ENCODE results near the gene KCNIP3.

The KCNIP3 gene

DNA sequence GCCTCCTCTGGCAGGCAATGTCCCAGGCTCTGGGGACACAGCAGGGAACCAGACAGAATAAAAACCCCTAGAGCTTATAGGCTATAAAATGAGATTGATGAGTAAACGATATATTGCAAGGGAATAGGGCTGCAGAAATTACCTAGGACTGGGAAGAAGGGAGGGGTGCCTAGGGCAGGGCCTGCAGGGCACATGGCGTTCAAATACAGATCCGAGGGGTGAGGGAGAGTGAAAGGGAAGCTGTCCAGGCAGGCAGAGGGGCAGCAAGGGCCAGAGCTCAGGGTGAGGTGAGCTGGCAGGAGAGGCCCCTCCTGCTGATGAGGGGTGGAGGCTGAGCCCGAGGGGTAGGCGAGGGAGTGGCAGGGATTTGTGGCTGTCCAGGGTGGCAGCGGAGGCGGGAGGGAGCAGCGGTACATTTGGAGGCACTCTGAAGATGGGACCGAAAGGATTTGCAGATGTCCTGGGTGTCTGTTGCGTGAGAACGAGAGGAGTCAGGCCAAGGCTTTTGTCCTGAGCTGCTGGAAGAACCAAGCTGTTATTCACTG is 33.7 kb downstream of the KCNIP3 start:
- no peak for DNase-seq

DNA sequence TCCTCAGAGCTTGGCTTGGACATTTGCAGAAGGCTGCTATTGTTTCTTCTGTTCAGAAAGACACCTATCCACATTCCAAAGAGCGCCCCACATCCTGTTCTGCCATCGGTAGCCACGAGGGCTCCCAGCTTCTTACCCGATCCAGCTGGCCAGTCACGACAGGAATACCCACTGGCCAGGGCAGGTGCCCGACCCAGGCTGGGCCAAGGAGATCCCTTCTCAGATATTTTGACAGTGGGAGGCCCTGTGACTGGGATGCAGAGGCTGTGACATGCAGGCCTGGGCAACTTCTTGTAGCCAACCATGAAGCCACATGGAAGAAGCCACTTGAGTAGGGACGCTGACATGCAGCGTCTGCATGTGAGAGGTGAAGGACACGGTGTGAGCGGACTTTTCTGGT is 34.5 kb downstream of the KCNIP3 start:
- DNase-seq = no peak

DNA sequence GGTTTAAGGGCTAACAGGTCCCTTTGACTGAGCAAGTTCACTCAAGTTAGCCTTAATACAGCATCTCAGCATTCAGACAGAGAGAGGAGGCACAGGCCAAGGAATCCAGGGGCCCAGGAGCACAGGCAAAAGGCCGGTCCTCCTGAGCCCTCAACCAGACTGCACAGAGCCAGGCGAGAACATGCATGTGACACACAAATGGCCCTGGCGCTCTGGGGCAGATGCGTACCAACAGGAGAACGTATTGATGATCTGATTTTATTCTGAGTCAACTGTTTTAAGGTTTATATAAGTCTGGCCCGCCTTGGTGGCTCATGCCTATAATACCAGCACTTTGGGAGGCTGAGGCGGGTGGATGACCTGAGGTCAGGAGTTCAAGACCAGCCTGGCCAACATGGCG is 34.9 kb downstream of the KCNIP3 start:
- no peak for DNase-seq

DNA sequence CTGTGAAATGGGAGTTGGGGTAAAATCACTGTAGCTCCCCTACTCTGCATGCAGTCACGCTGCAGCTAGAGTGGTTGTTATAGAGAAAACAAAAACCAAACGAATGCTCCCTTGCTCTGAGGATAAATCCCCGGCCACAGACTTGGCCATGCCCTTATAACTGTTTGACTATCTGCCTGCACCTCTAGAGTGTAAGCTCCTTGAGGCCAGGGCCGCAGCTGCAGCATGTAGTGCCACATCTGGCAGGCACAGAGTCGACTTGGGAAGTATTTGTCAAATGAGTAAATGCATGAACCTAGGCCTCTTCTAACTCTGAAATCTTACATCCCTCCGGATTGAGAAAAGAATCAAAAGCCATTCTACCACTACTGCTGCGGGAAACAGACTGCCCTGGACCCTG is 35.9 kb downstream of the KCNIP3 start:
- no peak for DNase-seq

DNA sequence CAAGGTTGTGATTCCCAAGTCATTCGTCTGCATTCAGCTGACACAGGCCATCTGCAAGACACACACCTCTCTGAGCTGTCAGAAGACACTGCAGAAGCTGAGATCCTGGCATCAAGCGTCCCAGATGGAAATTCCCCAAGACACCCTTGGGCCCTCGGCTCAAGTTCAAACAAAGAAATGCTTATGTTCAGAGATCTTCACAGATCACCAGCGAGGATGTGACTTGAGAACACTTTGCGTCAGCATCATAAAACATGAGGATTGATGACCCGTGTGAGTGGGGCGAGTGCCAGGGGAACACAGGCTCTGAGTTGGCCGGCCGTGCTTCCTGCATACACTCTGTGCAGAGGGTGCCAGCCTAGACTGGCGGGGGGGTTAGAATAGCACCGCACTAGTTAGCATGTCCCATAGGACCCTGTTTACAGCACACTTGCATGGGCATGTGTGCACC is 36.8 kb downstream of the KCNIP3 start:
- no peak for DNase-seq

DNA sequence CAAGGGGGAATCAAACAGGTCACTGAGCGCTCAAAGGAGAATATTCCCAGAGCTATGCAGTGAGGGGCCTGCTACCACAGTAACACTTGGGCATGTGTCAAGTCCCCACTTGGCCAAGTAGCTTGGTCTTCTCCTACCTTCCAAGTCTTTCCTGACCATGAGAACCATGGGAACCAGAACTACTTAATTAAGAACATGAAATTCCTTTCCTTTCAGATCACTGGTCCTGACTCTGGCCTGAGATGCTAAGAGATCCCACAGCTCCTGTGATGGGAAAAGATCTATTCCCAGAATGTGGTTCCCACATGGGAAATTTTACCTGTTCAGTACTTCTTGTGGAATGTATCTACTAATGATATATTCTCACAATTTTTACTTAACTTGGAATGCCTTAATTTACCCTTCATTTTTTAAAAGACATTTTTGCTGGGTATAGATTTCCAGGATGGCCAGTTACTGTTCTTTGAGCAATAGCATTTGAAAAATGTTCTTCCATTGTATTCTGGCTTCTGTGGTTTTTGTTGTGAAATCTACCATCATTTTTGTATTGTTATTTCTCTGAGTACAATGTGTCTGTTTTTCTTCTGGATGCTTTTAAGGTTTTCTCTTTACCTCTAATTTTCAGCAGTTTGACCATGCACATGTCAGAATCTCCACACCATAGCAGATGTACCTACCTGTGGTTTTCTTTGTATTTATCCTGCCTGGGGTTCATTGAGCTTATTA is 37.9 kb downstream of the KCNIP3 start:
- DNase-seq = no peak

DNA sequence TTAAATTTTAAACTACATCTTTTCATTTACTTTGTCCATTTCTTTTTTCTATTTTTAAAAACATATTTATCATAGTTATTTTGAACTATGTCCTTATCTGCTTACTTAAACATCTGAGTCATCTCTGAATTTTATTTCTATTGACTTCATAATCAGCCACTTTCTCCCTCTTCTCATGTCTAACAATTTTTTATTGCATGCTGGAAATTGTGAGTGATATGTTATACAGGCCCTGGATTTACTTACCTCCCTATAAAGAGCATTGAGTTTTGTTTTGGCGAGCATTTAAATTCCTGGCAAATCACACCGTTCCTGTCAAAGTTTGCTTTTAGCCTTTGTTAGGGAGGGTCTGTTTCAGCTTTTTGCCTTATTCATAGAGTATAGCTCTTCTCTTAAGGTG is 39.3 kb downstream of the KCNIP3 start:
- DNase-seq = no peak

DNA sequence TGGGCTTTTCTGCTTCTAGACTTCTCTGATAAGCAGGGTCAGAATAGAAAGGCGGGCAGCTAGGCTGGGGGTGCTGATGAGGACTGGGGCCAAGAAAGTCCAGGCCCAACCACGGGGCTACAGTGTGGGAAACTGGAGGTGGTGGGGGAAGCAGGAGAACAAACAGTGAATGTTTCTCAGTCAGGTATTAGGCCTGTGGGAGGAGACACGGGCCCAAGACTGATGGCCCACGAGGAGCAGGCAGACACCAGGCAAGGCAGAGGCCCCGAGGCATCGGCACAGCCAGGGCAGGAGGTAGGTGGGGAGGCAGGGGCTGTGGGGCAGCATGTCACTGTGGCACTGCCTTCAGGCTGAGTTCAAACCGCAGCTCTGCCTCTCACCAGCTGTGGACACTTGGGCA is 40.7 kb downstream of the KCNIP3 start:
- DNase-seq = no peak

DNA sequence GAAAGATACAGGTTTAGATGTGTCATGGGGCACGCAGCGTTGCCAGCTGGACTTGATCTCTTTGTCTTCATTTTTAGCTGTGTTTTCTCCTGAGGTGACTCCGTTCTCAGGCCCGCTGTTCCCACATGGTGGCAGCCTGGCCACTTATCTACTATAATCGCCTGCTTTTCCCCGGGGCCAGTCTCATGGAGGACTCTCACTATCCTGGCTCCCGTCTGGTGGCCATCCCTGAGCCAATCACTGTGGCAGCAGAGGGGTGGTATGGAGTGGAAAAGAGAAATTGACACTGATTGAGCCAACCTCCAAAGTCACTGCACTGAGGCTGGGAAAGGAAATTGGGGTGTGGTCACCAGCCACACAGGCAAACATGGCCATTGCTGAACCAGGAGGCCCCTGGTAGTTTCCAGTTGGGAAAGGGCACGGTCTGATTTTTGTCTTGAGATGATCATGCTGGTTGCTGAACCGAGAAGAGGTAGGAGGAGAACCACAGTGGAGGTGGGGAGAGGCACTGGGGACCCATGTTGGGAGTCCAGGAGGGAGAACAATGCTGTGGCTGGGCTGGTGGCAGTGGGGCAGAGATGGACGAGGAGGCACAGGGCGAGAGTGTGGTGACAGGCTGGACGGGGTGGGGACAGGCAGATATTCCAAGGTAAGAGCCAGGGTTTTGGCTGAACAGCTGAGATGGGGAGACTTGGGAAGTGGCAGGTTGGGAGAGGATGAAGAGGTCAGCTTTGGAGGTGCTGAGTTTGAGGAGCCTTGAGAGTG is 45.6 kb downstream of the KCNIP3 start:
- no peak for DNase-seq

DNA sequence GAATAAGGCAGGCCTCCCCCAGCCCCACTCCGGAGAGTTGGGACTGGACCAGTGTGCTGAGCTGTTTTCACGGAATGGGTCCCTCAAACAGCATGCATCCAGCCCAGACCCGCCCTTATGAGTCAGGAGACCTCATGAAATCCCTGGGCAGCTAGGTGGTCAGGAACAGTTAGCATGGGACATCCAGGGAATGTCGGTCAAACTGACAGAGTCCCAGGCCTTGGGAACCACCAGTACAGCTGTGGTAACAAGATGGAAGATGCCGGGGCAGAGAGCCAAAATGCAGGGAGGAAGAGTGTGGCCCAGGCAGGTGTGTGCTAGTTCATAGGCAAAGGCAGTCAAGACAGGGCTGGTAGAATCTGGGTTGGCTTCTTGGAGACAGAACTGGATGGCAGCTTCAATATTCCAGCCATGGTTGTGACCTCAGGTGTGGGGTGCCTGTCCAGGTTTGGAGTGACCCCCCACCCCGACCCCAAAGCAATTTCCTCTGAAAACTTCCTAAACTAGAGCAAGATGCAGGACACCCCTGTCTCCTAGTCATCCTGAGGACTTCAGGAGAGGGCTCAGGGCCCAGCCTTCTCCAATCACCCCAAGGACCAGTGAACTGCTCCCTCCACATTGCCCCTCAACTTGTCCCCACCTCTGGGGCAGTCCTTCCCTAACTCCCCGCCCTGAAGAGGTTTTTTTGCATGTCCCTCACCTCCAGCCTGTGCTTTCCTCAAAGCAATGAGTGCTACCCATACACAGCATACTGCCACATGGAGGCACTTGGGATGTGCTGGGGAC is 46.5 kb downstream of the KCNIP3 start:
- DNase-seq = no peak

DNA sequence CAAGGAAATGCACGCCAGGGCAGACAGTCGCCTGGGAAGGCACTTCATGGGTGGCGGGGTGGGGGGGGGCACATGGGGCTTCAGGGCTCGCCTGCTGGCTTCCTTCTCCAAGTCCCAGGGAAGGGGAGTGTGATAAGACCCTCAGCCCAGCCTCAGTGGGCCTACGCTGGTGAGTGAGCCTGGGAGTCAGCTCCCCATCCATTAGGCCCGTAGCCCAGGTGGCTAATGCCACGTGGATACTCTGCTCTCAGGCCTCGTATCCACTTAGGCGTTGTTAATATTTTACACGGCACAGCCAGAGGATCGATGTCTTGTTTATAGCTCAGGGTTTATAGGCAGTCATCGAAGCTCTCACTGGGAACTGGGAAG is 47.1 kb downstream of the KCNIP3 start:
- DNase-seq = no peak

DNA sequence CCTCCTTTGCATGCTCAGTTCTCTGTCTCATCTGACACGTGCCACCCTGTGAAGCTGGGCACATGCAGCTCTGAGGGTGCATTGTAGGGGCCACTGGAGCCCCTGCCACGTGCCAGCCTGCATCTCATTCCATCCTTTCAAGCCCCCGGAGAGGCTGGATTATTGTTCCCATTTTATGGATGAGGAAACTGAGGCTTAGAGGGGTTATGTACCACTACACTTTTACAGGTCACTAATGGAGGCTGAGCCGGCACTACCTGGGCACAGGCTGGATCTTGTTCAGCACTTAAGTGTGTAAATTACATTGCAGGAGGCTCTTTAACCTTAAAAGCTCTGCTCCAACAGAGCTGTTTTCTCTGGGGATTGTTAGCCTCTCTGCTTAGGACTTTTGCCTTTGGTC is 47.5 kb downstream of the KCNIP3 start:
- no peak for DNase-seq

DNA sequence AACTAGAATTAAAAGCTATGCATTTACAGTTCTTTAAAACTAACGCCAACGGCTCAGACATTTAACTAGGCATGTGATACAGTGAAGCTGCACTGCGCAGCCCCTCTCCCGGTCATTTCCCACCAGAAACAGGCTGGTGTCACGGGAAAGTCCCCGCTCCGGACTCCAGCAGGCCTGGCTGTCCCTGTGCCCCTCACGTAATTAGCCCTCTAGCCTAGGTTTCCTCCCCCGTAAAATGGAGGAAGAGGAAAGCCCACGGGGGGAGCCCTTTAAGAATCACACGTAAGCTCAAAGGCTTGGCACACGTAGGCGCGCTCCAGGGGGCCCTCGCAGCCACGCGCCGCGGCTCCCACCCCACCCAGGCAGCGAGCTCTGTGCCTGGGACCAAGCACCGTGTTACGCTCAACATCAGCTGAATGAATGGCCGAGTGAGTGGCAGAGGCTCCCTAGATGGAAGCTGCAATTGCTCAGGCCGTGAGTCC is 48.0 kb downstream of the KCNIP3 start:
- DNase-seq = no peak

DNA sequence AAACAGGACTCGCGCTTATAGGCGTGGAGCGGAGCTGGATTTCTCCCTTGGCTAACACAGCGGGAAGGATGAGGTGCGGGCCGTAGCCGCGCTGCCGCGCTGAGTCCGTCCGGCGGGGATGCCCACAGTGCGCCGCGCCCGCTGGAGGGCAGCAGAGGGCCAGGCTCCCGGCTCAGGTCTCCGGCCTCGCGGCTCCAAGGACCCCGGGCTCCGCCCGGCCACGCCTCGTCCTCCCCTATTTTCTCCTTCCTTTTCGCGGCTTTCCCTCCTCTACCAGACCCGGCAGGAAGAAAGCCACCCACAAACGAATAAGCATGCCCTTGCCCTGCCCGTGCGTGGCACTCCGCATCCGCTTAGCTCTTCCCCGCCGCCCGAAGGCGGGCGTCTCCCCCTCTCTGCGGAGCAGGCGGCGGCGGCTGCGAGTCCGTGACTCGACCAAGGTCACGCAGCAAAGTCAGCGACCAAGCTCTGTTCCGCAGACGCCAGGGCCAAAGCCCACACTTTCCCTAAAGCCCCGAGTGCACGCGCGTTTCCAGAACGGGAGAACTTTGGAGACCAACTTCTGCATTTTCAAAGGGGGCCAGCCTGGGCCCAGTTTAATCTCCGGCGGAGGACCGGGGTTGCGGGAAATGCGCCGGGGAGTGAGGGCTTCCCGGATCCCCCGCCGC is 48.5 kb downstream of the KCNIP3 start:
- DNase-seq = peak; percentile 6

DNA sequence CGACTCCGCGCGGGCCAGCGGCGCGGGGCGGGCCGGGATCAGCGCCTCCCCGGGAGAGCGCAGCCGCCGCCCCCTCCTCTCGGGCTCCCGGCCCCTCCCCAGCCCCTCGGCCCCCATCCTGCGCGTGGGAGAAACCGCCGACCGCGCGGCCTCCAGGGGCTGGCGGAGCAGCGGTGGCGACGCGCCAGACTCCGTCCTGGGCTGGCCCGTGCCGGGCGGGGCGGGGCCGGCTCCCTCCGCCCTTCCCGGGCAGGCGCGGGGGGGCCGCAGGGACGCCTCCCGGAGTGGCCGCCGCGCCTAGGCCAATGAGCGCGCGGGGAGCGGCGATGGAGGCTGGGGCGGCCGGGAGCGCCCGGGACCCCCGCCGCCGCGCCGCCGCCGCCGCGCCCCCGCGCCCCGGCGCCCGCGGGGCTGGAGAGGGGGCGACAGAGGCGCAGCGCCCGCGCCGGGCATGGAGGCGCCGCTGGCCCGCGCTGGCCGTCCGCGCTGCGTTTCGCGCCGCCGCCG is 49.1 kb downstream of the KCNIP3 start:
- DNase-seq = no peak

DNA sequence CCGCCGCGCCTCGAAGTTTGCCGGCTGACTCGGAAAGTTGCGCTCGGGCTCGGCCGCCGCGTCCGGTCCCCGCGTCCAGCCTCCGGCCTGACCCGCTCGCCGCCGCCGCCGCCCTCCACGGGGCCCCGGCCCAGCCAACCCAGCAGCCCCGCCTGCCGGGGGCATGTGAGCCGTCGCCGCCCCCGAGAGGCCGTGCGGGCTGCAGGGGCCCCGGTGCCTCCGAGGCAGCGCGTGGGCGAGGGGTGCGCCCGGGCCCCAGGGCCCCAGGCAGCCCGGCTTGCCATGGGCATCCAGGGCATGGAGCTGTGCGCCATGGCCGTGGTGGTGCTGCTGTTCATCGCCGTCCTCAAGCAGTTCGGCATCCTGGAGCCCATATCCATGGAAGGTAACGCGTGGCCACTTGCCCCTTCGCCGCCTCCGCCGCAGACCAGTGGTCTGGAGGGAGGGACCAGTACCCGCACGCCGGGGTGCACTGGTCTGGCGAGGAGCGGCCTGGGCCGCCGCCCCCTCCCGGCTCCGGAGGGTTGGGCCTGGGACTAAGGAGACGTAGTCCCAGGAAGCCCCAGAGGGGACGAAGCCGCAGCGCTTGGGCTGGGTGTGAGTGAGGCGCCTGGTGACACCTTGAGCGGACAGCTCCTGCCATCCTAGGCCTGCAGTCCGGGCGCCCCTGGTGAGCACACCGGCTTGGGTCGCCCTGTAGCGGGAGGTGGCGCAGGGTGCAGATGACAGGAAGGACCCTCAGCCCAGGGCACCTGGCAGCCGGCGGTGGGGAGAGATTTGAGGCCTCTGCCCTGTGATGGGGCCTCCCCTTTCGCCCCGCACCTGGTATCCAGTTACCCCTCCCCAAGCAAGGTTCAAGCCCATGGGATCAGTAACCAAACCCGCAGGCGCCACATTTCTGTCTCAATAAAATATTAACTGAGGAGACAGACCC is 49.9 kb downstream of the KCNIP3 start:
- DNase-seq = no peak

DNA sequence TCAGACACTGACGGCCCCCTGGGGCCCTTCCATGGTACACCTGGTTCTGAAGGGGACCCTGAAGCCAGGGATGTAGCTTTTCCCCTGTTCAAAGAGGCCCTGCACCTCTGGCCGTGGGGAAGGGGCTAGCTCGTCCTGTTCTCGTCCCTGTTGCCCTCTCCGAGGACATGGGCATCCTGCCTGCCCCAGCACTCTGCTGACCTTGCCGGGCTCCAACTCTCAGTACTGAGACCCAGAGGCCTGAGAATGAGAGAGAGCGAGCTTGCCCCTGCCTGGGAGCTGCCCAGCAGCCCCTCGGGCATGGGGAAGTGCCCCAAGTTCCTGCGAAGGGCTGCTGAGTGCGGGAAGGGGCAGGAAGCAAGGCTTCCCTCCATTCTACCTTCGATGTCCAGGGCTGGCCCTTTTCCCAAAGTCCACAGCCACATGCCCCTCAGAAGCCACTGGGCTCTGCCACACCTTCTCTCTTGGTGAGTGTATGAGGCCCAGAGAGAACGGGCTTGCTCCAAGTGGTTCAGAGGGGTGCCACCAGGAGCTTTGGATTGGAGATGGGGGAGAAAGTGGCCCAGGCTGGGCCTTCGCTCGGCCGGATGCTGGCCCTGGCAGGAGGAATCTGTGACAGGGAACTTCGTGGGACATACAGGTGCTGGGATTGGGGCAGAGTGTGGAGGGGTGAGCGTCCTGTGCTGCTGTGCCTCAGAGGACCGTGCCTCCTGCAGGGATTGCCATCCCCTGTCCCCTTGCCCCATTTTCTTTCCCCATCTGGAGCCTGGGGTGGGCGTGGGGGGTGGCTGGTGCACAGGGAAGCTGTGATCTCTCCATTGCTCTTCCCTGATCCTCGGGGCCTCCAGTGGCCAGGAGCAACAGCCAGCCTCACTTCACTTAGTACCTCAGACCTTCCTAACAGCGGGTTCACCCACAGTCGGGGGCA is 50.8 kb downstream of the KCNIP3 start:
- no peak for DNase-seq

DNA sequence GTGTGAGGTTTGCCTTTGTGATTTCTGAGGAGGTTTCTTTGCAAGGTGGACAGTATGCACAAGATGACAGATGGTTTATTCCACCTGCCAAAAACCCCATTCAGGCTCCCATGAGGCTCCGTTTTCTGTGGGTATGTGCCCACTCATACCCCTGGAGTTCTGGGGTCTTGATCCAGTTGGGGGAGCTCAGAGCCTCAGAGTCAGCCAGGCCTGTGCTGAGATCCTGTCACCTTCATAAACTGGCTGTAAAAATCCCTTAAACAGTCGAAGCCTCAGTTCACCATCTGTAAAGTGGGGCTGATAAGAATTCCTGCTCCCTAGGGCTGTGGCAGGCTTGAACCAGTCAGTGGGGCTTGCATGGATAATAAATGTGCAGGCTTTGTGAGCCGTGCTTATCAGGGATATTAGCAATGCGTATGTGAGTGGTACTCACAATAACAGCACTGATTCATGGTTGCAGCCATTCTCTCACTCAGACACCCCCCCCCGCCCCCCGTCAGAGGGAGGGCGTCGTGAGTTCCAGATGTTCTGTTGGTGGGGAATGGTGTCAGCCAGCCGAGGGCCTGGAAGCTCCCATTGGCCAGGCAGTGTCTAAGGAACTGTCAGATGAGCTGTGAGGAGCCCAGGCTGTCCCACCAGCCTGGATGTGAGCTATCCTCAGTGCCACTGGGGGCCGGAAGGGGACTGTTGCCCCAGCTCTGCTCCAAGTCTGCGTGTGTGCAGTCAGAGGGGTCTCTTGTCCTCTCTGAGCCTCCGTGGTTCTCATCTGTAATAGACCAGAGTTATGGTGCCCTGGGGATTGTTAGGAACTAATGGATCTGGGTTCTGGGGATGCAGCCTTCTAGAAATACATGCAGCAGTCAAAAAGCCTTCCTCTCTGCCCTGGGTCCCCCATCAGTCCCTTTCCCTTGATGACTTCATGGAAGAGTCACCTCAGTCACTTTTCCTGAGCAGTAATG is 51.7 kb downstream of the KCNIP3 start:
- no peak for DNase-seq
